GM10266 (cell line): ENCODE data around the gene PSMD1.
"Not testable (repeated sequence)": the region's sequence is repeated elsewhere in the genome, so short reads cannot be mapped to it uniquely, and the experiment has no call there.

Experiments used
- DNase-seq: peaks from one replicate; pipeline ENCODE4 v3.0.0; 2012; ENCODE audit errors: extremely low spot score
- TF ChIP-seq, protein P1 (sequence below): IDR thresholded peaks from 2 replicates; pipeline ENCODE4 v1.5.1; 2012; ENCODE audit warnings: mild to moderate bottlenecking, low read depth; ENCODE audit not compliant: control insufficient read depth, insufficient read depth; ENCODE audit errors: missing control alignments

The PSMD1 gene

GRCh38 chr2:231059756-231060155 is 3.1 kb downstream of the PSMD1 start:
- TF ChIP-seq, protein P1, sequence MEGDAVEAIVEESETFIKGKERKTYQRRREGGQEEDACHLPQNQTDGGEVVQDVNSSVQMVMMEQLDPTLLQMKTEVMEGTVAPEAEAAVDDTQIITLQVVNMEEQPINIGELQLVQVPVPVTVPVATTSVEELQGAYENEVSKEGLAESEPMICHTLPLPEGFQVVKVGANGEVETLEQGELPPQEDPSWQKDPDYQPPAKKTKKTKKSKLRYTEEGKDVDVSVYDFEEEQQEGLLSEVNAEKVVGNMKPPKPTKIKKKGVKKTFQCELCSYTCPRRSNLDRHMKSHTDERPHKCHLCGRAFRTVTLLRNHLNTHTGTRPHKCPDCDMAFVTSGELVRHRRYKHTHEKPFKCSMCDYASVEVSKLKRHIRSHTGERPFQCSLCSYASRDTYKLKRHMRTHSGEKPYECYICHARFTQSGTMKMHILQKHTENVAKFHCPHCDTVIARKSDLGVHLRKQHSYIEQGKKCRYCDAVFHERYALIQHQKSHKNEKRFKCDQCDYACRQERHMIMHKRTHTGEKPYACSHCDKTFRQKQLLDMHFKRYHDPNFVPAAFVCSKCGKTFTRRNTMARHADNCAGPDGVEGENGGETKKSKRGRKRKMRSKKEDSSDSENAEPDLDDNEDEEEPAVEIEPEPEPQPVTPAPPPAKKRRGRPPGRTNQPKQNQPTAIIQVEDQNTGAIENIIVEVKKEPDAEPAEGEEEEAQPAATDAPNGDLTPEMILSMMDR, result no peak
- DNase-seq, result no peak

- no peak for DNase-seq
- TF ChIP-seq, protein P1, result no peak
Observed at GRCh38 chr2:231062776-231063175, 6.1 kb downstream of the PSMD1 start.

GRCh38 chr2:231063347-231063746 is 6.7 kb downstream of the PSMD1 start:
- no peak for DNase-seq
- TF ChIP-seq, protein P1, result no peak

DNA sequence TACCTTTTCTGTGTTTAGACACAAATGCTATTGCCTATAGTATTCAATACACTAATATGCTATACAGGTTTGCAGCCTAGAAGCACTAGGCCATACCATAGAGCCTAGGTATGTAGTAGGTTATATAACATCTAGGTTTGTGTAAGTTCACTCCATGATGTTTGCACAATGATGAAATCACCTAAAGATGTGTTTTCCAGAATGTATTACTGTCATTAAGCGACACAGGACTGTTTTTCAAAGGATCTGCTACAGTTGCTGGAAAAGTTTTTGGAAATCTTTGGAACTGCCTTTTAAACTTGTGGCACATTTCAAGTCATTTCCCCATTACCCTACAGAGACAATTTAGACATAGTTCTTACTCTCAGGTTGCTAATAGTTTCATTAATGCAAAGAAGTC is 9.3 kb downstream of the PSMD1 start:
- no peak for DNase-seq
- TF ChIP-seq, protein P1, result no peak

- not testable (repeated sequence) for DNase-seq
Observed at GRCh38 chr2:231067531-231067930, 10.9 kb downstream of the PSMD1 start.

DNA sequence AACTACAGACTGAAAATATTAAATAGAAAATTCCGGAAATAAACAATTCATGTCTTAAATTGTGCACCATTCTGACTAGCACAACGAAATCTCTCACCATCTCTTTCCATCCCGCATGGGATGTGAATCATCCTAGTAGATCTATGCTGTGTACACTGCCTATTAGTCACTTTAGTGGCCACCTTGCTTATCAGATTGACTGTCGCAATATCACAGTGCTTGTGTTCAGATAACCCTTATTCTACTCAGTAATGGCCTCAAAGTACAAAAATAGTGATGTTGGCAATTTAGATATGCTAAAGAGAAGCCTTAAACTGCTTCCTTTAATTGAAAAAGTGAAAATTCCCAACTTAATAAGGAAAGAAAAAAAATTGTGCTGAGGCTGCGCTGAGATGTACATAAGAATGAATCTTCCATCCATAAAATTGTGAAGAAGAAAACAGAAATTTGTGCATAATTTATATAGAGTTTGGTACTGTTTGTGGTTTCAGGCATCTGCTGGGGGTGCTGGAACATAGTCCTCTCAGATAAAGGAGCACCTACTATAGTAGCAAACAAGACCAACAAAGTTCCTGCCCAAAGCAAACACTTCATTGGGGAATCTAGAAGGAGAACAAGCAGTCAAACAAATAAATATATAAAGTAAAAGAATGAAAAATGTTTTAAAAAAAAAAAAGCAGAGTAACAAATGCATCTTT is 12.0 kb downstream of the PSMD1 start:
- TF ChIP-seq, protein P1, result no peak
- DNase-seq, result no peak

GRCh38 chr2:231069379-231070054 is 12.8 kb downstream of the PSMD1 start:
- no peak for DNase-seq
- TF ChIP-seq, protein P1, result no peak
